CD4-positive, alpha-beta T cell treated with Interleukin-4 for 1 hour (primary cell): Measurements from ENCODE around the gene TAC4.
A peak's percentile ranks its signal among the peaks of the same experiment; 100 is the strongest.

ENCODE experiments used
- DNase-seq, 2 donors: peaks; one replicate each; pipeline ENCODE4 v3.0.0-alpha.2; 2020 to 2022

TAC4 gene

GRCh38 chr17:49848019-49848473 lies at the start of gene TAC4:
TSS of gene TAC4 (minus strand) at chr17:49848069. CDS start at chr17:49848017, 52 bp downstream.
- DNase-seq: no peak

- DNase-seq: no peak
Measured at GRCh38 chr17:49896860-49897259, 49.0 kb upstream of the TAC4 start.

- no peak for DNase-seq
Measured at GRCh38 chr17:49896222-49896621, 48.4 kb upstream of the TAC4 start.

GRCh38 chr17:49895812-49896211 lies 47.9 kb upstream of the TAC4 start:
- DNase-seq: no peak

- DNase-seq: no peak
Measured at GRCh38 chr17:49894761-49895160, 46.9 kb upstream of the TAC4 start.

GRCh38 chr17:49891694-49892389 lies 44.0 kb upstream of the TAC4 start:
- no peak for DNase-seq

GRCh38 chr17:49891271-49891670 lies 43.4 kb upstream of the TAC4 start:
- no peak for DNase-seq

- DNase-seq: no peak
Measured at GRCh38 chr17:49890852-49891251, 43.0 kb upstream of the TAC4 start.

- no peak for DNase-seq
Measured at GRCh38 chr17:49890077-49890821, 42.4 kb upstream of the TAC4 start.

- no peak for DNase-seq
Measured at GRCh38 chr17:49889500-49889899, 41.6 kb upstream of the TAC4 start.

GRCh38 chr17:49887744-49888360 lies 40.0 kb upstream of the TAC4 start:
- no peak for DNase-seq

- DNase-seq: no peak
Measured at GRCh38 chr17:49887086-49887743, 39.3 kb upstream of the TAC4 start.

- DNase-seq: no peak
Measured at GRCh38 chr17:49886036-49886435, 38.2 kb upstream of the TAC4 start.

- DNase-seq: no peak
Measured at GRCh38 chr17:49882434-49882833, 34.6 kb upstream of the TAC4 start.

- DNase-seq: no peak
Measured at GRCh38 chr17:49881054-49881402, 33.2 kb upstream of the TAC4 start.

- peak; percentile 66 to 69 for DNase-seq
Measured at GRCh38 chr17:49880291-49881053, 32.6 kb upstream of the TAC4 start.

GRCh38 chr17:49878931-49879904 lies 31.3 kb upstream of the TAC4 start:
- DNase-seq: no peak

GRCh38 chr17:49875685-49876084 lies 27.8 kb upstream of the TAC4 start:
- DNase-seq: no peak

- no peak for DNase-seq
Measured at GRCh38 chr17:49874911-49875310, 27.0 kb upstream of the TAC4 start.

GRCh38 chr17:49873926-49874325 lies 26.1 kb upstream of the TAC4 start:
- DNase-seq: no peak

- DNase-seq: no peak
Measured at GRCh38 chr17:49873466-49873865, 25.6 kb upstream of the TAC4 start.
